NCI-H128 (cell line): ENCODE results near the gene TMEM131.
"Not testable (repeated sequence)": the region's sequence is repeated elsewhere in the genome, so short reads cannot be mapped to it uniquely, and the experiment has no call there.

Experiments
- DNase-seq: peaks from one replicate; lab custom pipeline; 2025; ENCODE audit not compliant: unreplicated experiment; lab: John Stamatoyannopoulos, UW

Gene TMEM131

GRCh38 chr2:97958184-97958583 is 37.6 kb downstream of the TMEM131 start:
- DNase-seq, result no peak

GRCh38 chr2:97957432-97958183 is 38.1 kb downstream of the TMEM131 start:
- no peak for DNase-seq

- not testable (repeated sequence) for DNase-seq
Measured at GRCh38 chr2:97956753-97957152, 39.0 kb downstream of the TMEM131 start.

- no peak for DNase-seq
Measured at GRCh38 chr2:97953853-97954252, 41.9 kb downstream of the TMEM131 start.

- no peak for DNase-seq
Measured at GRCh38 chr2:97952357-97952756, 43.4 kb downstream of the TMEM131 start.

- DNase-seq, result no peak
Measured at GRCh38 chr2:97951155-97951680, 44.5 kb downstream of the TMEM131 start.

GRCh38 chr2:97950329-97951154 is 45.2 kb downstream of the TMEM131 start:
- no peak for DNase-seq

GRCh38 chr2:97948926-97949325 is 46.8 kb downstream of the TMEM131 start:
- DNase-seq, result no peak

- no peak for DNase-seq
Measured at GRCh38 chr2:97945791-97946190, 50.0 kb downstream of the TMEM131 start.

- DNase-seq, result no peak
Measured at GRCh38 chr2:97936881-97937280, 58.9 kb downstream of the TMEM131 start.

GRCh38 chr2:97936199-97936598 is 59.5 kb downstream of the TMEM131 start:
- DNase-seq, result peak; percentile 73

- no peak for DNase-seq
Measured at GRCh38 chr2:97935719-97936161, 60.0 kb downstream of the TMEM131 start.

GRCh38 chr2:97932975-97933662 is 62.6 kb downstream of the TMEM131 start:
- no peak for DNase-seq

- no peak for DNase-seq
Measured at GRCh38 chr2:97931858-97932225, 63.9 kb downstream of the TMEM131 start.

- no peak for DNase-seq
Measured at GRCh38 chr2:97931118-97931857, 64.5 kb downstream of the TMEM131 start.

GRCh38 chr2:97928591-97928990 is 67.2 kb downstream of the TMEM131 start:
- no peak for DNase-seq

GRCh38 chr2:97926946-97927345 is 68.8 kb downstream of the TMEM131 start:
- no peak for DNase-seq

GRCh38 chr2:97924194-97924593 is 71.6 kb downstream of the TMEM131 start:
- no peak for DNase-seq

GRCh38 chr2:97919858-97920257 is 75.9 kb downstream of the TMEM131 start:
- no peak for DNase-seq

GRCh38 chr2:97918818-97919217 is 76.9 kb downstream of the TMEM131 start:
- no peak for DNase-seq

GRCh38 chr2:97917668-97918067 is 78.1 kb downstream of the TMEM131 start:
- DNase-seq, result not testable (repeated sequence)
